Left ventricle myocardium inferior (tissue), 1 donor: ENCODE data around the gene EYA2. TPM values are rescaled to one million over a fixed set of nuclear protein-coding genes. Genes with fewer than 3 reads are reported as not detected.

Source experiments
- DNase-seq: peaks from one replicate; pipeline ENCODE4 v3.0.0-alpha.2; 2020
- H3K27ac ChIP-seq: fragments of 200-600 bp; replicated peaks from 2 replicates; pipeline ENCODE4 v1.8.0; 2021
- H3K27me3 ChIP-seq: fragments of 200-600 bp; 2 replicates; pipeline ENCODE4 v1.8.0; 2021; ENCODE audit warnings: low read depth
- H3K36me3 ChIP-seq: fragments of 200-600 bp; 2 replicates; pipeline ENCODE4 v1.8.0; 2021
- H3K4me1 ChIP-seq: fragments of 200-600 bp; 2 replicates; pipeline ENCODE4 v1.8.0; 2021
- H3K4me3 ChIP-seq: fragments of 200-600 bp; 2 replicates; pipeline ENCODE4 v1.8.0; 2021; ENCODE audit warnings: mild to moderate bottlenecking, moderate library complexity
- H3K9me3 ChIP-seq: fragments of 200-600 bp; replicated peaks from 2 replicates; pipeline ENCODE4 v1.8.0; 2021
- intact Hi-C: fragments of 100-400 bp; cut with micrococcal nuclease; formaldehyde crosslinking; loops from one replicate; pipeline ENCODE4 v1.11.0; 2022
- total RNA-seq: library from RNA; stranded (reverse); fragmentation: NEBNext Ultra II Directional; extraction: Animal tissue kit (Norgen Biotek cat#: 25700); gene quantifications from one replicate; pipeline ENCODE4 v1.2.1, GENCODE V29; 2021
- TF ChIP-seq, protein P1 (sequence below): fragments of 200-600 bp; IDR thresholded peaks from 2 replicates; pipeline ENCODE4 v1.8.0; 2021; ENCODE audit warnings: antibody characterized with exemption, mild to moderate bottlenecking, borderline replicate concordance
- donor health status: DM: no; HTN: yes; CAD: no; lungs with severe emphysema.

EYA2 gene
- total RNA-seq, 1 donor from 2014 or later, result 0.63 TPM

DNA sequence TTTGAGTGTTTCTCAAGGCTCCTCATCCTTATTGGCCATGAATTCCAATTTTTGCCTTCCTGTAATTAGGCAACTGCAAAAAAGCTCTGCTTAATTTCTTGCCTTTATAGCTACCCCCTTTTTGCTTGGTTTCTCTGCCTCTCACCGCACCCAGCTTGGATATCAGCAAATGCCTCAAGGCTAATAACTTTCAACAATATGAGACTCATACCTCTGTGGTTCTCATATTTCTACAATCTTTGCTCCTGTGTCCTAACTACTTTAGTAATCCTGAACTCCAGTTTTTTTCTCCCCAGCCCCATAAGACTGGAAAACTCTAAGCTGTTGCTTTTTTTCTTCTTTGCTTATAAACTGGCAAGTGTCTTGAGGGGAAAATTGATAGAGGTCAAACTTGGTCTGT is 88.8 kb downstream of the EYA2 start:
- intact Hi-C loops, result no loop called here
- H3K27me3 ChIP-seq, result peaks cover 19% of the 10 kb centered on the region
- no peak for DNase-seq
- TF ChIP-seq, protein P1, sequence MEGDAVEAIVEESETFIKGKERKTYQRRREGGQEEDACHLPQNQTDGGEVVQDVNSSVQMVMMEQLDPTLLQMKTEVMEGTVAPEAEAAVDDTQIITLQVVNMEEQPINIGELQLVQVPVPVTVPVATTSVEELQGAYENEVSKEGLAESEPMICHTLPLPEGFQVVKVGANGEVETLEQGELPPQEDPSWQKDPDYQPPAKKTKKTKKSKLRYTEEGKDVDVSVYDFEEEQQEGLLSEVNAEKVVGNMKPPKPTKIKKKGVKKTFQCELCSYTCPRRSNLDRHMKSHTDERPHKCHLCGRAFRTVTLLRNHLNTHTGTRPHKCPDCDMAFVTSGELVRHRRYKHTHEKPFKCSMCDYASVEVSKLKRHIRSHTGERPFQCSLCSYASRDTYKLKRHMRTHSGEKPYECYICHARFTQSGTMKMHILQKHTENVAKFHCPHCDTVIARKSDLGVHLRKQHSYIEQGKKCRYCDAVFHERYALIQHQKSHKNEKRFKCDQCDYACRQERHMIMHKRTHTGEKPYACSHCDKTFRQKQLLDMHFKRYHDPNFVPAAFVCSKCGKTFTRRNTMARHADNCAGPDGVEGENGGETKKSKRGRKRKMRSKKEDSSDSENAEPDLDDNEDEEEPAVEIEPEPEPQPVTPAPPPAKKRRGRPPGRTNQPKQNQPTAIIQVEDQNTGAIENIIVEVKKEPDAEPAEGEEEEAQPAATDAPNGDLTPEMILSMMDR, result no peak
- no peaks in the 10 kb centered on the region for H3K4me1 ChIP-seq
- no peak overlapping the region for H3K4me3 ChIP-seq
- no peaks in the 10 kb centered on the region for H3K36me3 ChIP-seq
- peaks cover 31% of the 10 kb centered on the region for H3K9me3 ChIP-seq
- no peak overlapping the region for H3K27ac ChIP-seq

DNA sequence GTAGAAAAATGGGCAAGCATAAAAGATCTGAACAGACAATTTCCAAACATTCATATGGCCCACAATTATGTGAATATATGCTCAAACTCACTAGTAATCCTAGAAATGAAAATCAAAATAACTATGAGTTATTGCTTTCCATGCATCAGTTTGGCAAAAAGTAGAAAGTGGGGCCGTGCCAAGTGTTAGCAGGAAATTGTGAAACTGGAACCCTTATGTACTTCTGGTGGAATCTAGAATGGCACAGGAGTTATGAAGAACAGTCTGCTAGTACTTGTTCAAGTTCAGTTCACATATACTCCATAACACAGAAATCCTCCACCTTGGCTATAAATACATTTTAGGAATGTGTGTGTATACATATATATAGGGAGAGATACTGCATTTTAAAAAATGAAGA is 89.8 kb downstream of the EYA2 start:
- Histone ChIP-seq H3K36me3 (no peaks in the 10 kb centered on the region), H3K4me3 (no peak overlapping the region), H3K4me1 (no peaks in the 10 kb centered on the region), H3K9me3 (peaks cover 31% of the 10 kb centered on the region), H3K27ac (no peak overlapping the region), H3K27me3 (peaks cover 19% of the 10 kb centered on the region)
- DNase-seq, result no peak
- intact Hi-C loops, result no loop called here
- TF ChIP-seq, protein P1, result no peak

DNA sequence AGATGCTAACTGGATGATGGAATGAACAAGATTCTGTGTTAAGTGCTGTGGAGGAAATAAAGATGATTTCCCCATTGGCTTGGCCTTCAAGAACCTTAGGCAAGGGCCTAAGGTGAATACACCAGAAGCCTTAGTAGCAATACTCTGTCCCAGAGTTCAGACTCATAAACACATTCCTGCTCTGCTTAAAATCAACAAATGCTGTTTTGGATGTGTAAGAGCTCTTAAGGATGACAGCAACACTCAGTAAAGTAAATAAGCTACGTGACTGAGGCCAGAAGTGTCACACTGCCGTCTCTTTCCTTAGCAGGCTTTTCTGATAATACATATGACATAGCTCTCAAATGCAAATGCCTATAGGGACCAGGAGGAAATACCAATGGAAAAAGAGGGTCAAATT is 90.6 kb downstream of the EYA2 start:
- peaks cover 31% of the 10 kb centered on the region for H3K9me3 ChIP-seq
- intact Hi-C loops, result no loop called here
- TF ChIP-seq, protein P1, result no peak
- no peaks in the 10 kb centered on the region for H3K4me1 ChIP-seq
- H3K36me3 ChIP-seq, result no peaks in the 10 kb centered on the region
- no peak overlapping the region for H3K4me3 ChIP-seq
- DNase-seq, result no peak
- H3K27me3 ChIP-seq, result peaks cover 15% of the 10 kb centered on the region
- H3K27ac ChIP-seq, result no peak overlapping the region

DNA sequence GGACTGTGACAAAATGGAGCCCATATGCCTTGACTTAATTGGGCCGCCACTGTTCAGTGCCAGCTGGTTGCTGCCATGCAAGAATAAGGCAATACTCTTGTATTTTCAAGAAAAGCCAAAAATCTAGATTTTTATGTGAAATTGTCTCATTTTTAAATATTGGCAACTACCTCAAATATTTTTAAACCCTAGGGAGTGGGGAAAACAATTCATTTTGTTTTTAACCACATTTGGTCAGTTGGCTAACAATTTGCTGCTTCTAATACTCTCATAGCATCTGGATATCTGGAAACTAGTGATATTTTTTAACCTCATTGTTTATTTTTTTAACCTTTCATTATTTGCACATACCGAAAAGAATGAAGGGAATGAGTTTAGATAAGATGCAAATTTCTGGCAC is 91.0 kb downstream of the EYA2 start:
- Histone ChIP-seq H3K27ac (no peak overlapping the region), H3K4me3 (no peak overlapping the region), H3K36me3 (no peaks in the 10 kb centered on the region), H3K4me1 (no peaks in the 10 kb centered on the region), H3K27me3 (peaks cover 16% of the 10 kb centered on the region), H3K9me3 (peaks cover 31% of the 10 kb centered on the region)
- intact Hi-C loops, result no loop called here
- TF ChIP-seq, protein P1, result no peak
- no peak for DNase-seq

DNA sequence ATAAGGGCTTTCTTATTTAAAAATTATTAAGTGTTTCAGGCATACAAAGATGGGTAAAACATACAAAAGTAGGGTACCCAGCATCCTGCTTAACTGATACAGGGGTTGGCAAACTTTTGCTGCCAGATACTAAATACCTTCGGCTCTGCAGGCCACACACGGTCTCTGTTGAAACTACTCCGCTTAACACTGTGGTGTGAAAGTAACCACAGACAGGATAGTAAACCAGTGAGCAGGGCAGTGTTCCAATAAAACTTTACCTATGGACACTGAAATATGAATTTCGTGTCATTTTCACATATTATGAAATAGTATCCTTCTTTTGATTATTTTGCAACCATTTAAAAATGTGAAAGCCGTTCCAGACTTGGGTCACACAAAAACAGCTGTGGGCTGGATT is 92.4 kb downstream of the EYA2 start:
- H3K4me1 ChIP-seq, result no peaks in the 10 kb centered on the region
- DNase-seq, result no peak
- intact Hi-C loops, result no loop called here
- H3K4me3 ChIP-seq, result no peak overlapping the region
- H3K9me3 ChIP-seq, result peaks cover 20% of the 10 kb centered on the region
- peaks cover 29% of the 10 kb centered on the region for H3K27me3 ChIP-seq
- no peaks in the 10 kb centered on the region for H3K36me3 ChIP-seq
- no peak overlapping the region for H3K27ac ChIP-seq
- TF ChIP-seq, protein P1, result no peak
